ENCODE results near the gene TRPM3. TPM values are rescaled to one million over a fixed set of nuclear protein-coding genes. Genes with fewer than 3 reads are reported as not detected.

TRPM3 gene
- total RNA-seq, 2 donors from 2014 or later: not detected

- DNase-seq (no peak), ATAC-seq (replicated peaks in 1 of 2) (no peak)
- H3K4me1 Mint-ChIP-seq (ENCODE audit: low read depth): no peaks in the 10 kb centered on the region
- H3K27me3 Mint-ChIP-seq (ENCODE audit: low read depth): peaks cover 6% of the 10 kb centered on the region
- no peaks in the 10 kb centered on the region for H3K9me3 Mint-ChIP-seq
- H3K4me3 Mint-ChIP-seq: no peak overlapping the region
- H3K27ac Mint-ChIP-seq: no peak overlapping the region
- no peaks in the 10 kb centered on the region for H3K36me3 Mint-ChIP-seq (ENCODE audit: insufficient read depth in 2 of 2)
Measured at GRCh38 chr9:70856411-70856810, 265.0 kb downstream of the TRPM3 start.

- H3K4me1 Mint-ChIP-seq (ENCODE audit: low read depth): no peaks in the 10 kb centered on the region
- DNase-seq: no peak
- no peak overlapping the region for H3K4me3 Mint-ChIP-seq
- no peaks in the 10 kb centered on the region for H3K36me3 Mint-ChIP-seq (ENCODE audit: insufficient read depth in 2 of 2)
- H3K27me3 Mint-ChIP-seq (ENCODE audit: low read depth): no peaks in the 10 kb centered on the region
- no peaks in the 10 kb centered on the region for H3K9me3 Mint-ChIP-seq
- no peak overlapping the region for H3K27ac Mint-ChIP-seq
- ATAC-seq (replicated peaks in 1 of 2): no peak
Measured at GRCh38 chr9:70852711-70853240, 268.6 kb downstream of the TRPM3 start.

- no peak overlapping the region for H3K27ac Mint-ChIP-seq
Measured at GRCh38 chr9:70840266-70840665, 281.2 kb downstream of the TRPM3 start.

GRCh38 chr9:70835323-70835722, 286.1 kb downstream of the TRPM3 start:
- no peaks in the 10 kb centered on the region for H3K9me3 Mint-ChIP-seq
- no peaks in the 10 kb centered on the region for H3K4me1 Mint-ChIP-seq (ENCODE audit: low read depth)
- no peak overlapping the region for H3K4me3 Mint-ChIP-seq
- no peak for ATAC-seq (replicated peaks in 1 of 2)
- DNase-seq: no peak
- H3K27ac Mint-ChIP-seq: no peak overlapping the region
- peaks cover 3% of the 10 kb centered on the region for H3K27me3 Mint-ChIP-seq (ENCODE audit: low read depth)
- no peaks in the 10 kb centered on the region for H3K36me3 Mint-ChIP-seq (ENCODE audit: insufficient read depth in 2 of 2)

More at GRCh38 chr9:70840266-70840665, 281.2 kb downstream of the TRPM3 start:
- Mint-ChIP-seq H3K9me3 (no peaks in the 10 kb centered on the region), H3K4me3 (no peak overlapping the region), H3K27me3 (ENCODE audit: low read depth) (peaks cover 6% of the 10 kb centered on the region), H3K4me1 (ENCODE audit: low read depth) (no peaks in the 10 kb centered on the region), H3K36me3 (ENCODE audit: insufficient read depth in 2 of 2) (no peaks in the 10 kb centered on the region)
- ATAC-seq (replicated peaks in 1 of 2) (no peak), DNase-seq (no peak)

- Mint-ChIP-seq H3K4me1 (ENCODE audit: low read depth) (no peaks in the 10 kb centered on the region), H3K27ac (no peak overlapping the region), H3K9me3 (no peaks in the 10 kb centered on the region), H3K27me3 (ENCODE audit: low read depth) (no peaks in the 10 kb centered on the region), H3K4me3 (no peak overlapping the region), H3K36me3 (ENCODE audit: insufficient read depth in 2 of 2) (no peaks in the 10 kb centered on the region)
- no peak for ATAC-seq (replicated peaks in 1 of 2)
- DNase-seq: no peak
Measured at GRCh38 chr9:70832492-70832891, 288.9 kb downstream of the TRPM3 start.

GRCh38 chr9:70830618-70831017, 290.8 kb downstream of the TRPM3 start:
- Mint-ChIP-seq H3K9me3 (no peaks in the 10 kb centered on the region), H3K4me3 (no peak overlapping the region), H3K36me3 (ENCODE audit: insufficient read depth in 2 of 2) (no peaks in the 10 kb centered on the region), H3K27me3 (ENCODE audit: low read depth) (peaks cover 4% of the 10 kb centered on the region), H3K27ac (no peak overlapping the region), H3K4me1 (ENCODE audit: low read depth) (no peaks in the 10 kb centered on the region)
- DNase-seq: no peak
- ATAC-seq (replicated peaks in 1 of 2): no peak

- Mint-ChIP-seq H3K27ac (no peak overlapping the region), H3K4me3 (no peak overlapping the region)
Measured at GRCh38 chr9:70829591-70830265, 291.7 kb downstream of the TRPM3 start.

GRCh38 chr9:70826562-70826961, 294.9 kb downstream of the TRPM3 start:
- DNase-seq (no peak), ATAC-seq (replicated peaks in 1 of 2) (no peak)
- no peaks in the 10 kb centered on the region for H3K9me3 Mint-ChIP-seq
- no peak overlapping the region for H3K4me3 Mint-ChIP-seq
- H3K4me1 Mint-ChIP-seq (ENCODE audit: low read depth): no peaks in the 10 kb centered on the region
- no peak overlapping the region for H3K27ac Mint-ChIP-seq
- peaks cover 7% of the 10 kb centered on the region for H3K27me3 Mint-ChIP-seq (ENCODE audit: low read depth)
- H3K36me3 Mint-ChIP-seq (ENCODE audit: insufficient read depth in 2 of 2): no peaks in the 10 kb centered on the region

More at GRCh38 chr9:70829591-70830265, 291.7 kb downstream of the TRPM3 start:
- Mint-ChIP-seq H3K9me3 (no peaks in the 10 kb centered on the region), H3K36me3 (ENCODE audit: insufficient read depth in 2 of 2) (no peaks in the 10 kb centered on the region), H3K27me3 (ENCODE audit: low read depth) (peaks cover 7% of the 10 kb centered on the region), H3K4me1 (ENCODE audit: low read depth) (no peaks in the 10 kb centered on the region)
- ATAC-seq (replicated peaks in 1 of 2): no peak
- no peak for DNase-seq

- ATAC-seq (replicated peaks in 1 of 2): no peak
- peak overlapping the region; percentile 10 for H3K27ac Mint-ChIP-seq
- DNase-seq: no peak
- H3K4me1 Mint-ChIP-seq (ENCODE audit: low read depth): no peaks in the 10 kb centered on the region
- no peaks in the 10 kb centered on the region for H3K36me3 Mint-ChIP-seq (ENCODE audit: insufficient read depth in 2 of 2)
- no peaks in the 10 kb centered on the region for H3K9me3 Mint-ChIP-seq
- no peak overlapping the region for H3K4me3 Mint-ChIP-seq
- peaks cover 7% of the 10 kb centered on the region for H3K27me3 Mint-ChIP-seq (ENCODE audit: low read depth)
Measured at GRCh38 chr9:70823284-70823683, 298.1 kb downstream of the TRPM3 start.

GRCh38 chr9:70817311-70817710, 304.1 kb downstream of the TRPM3 start:
- Mint-ChIP-seq H3K9me3 (no peaks in the 10 kb centered on the region), H3K27me3 (ENCODE audit: low read depth) (no peaks in the 10 kb centered on the region), H3K4me3 (no peak overlapping the region), H3K27ac (no peak overlapping the region), H3K4me1 (ENCODE audit: low read depth) (no peaks in the 10 kb centered on the region), H3K36me3 (ENCODE audit: insufficient read depth in 2 of 2) (no peaks in the 10 kb centered on the region)
- DNase-seq (no peak), ATAC-seq (replicated peaks in 1 of 2) (no peak)

GRCh38 chr9:70816891-70817290, 304.5 kb downstream of the TRPM3 start:
- Mint-ChIP-seq H3K36me3 (ENCODE audit: insufficient read depth in 2 of 2) (no peaks in the 10 kb centered on the region), H3K27me3 (ENCODE audit: low read depth) (no peaks in the 10 kb centered on the region), H3K27ac (no peak overlapping the region), H3K4me1 (ENCODE audit: low read depth) (no peaks in the 10 kb centered on the region), H3K4me3 (no peak overlapping the region), H3K9me3 (no peaks in the 10 kb centered on the region)
- ATAC-seq (replicated peaks in 1 of 2) (no peak), DNase-seq (no peak)

GRCh38 chr9:70816316-70816715, 305.1 kb downstream of the TRPM3 start:
- H3K4me1 Mint-ChIP-seq (ENCODE audit: low read depth): no peaks in the 10 kb centered on the region
- H3K4me3 Mint-ChIP-seq: no peak overlapping the region
- no peak overlapping the region for H3K27ac Mint-ChIP-seq
- ATAC-seq (replicated peaks in 1 of 2) (no peak), DNase-seq (no peak)
- no peaks in the 10 kb centered on the region for H3K36me3 Mint-ChIP-seq (ENCODE audit: insufficient read depth in 2 of 2)
- H3K9me3 Mint-ChIP-seq: no peaks in the 10 kb centered on the region
- no peaks in the 10 kb centered on the region for H3K27me3 Mint-ChIP-seq (ENCODE audit: low read depth)

GRCh38 chr9:70814597-70814996, 306.8 kb downstream of the TRPM3 start:
- DNase-seq (no peak), ATAC-seq (replicated peaks in 1 of 2) (no peak)
- peaks cover 6% of the 10 kb centered on the region for H3K27me3 Mint-ChIP-seq (ENCODE audit: low read depth)
- H3K36me3 Mint-ChIP-seq (ENCODE audit: insufficient read depth in 2 of 2): no peaks in the 10 kb centered on the region
- H3K4me3 Mint-ChIP-seq: no peak overlapping the region
- H3K27ac Mint-ChIP-seq: no peak overlapping the region
- H3K9me3 Mint-ChIP-seq: no peaks in the 10 kb centered on the region
- no peaks in the 10 kb centered on the region for H3K4me1 Mint-ChIP-seq (ENCODE audit: low read depth)

GRCh38 chr9:70813141-70813540, 308.3 kb downstream of the TRPM3 start:
- no peak overlapping the region for H3K27ac Mint-ChIP-seq
- H3K4me1 Mint-ChIP-seq (ENCODE audit: low read depth): no peaks in the 10 kb centered on the region
- no peaks in the 10 kb centered on the region for H3K36me3 Mint-ChIP-seq (ENCODE audit: insufficient read depth in 2 of 2)
- no peak overlapping the region for H3K4me3 Mint-ChIP-seq
- ATAC-seq (replicated peaks in 1 of 2) (no peak), DNase-seq (no peak)
- H3K9me3 Mint-ChIP-seq: no peaks in the 10 kb centered on the region
- peaks cover 6% of the 10 kb centered on the region for H3K27me3 Mint-ChIP-seq (ENCODE audit: low read depth)
